CD4-positive, alpha-beta T cell treated with Interleukin-6 for 4 hours (primary cell): ENCODE results near the gene RNF13.
A peak's percentile ranks its signal among the peaks of the same experiment; 100 is the strongest.
"Not testable (repeated sequence)": the region's sequence is repeated elsewhere in the genome, so short reads cannot be mapped to it uniquely, and the experiment has no call there.

Experiments
- DNase-seq: peaks from one replicate; pipeline ENCODE4 v3.0.0-alpha.2; 2020; ENCODE audit warnings: mixed read lengths

Gene RNF13

DNA sequence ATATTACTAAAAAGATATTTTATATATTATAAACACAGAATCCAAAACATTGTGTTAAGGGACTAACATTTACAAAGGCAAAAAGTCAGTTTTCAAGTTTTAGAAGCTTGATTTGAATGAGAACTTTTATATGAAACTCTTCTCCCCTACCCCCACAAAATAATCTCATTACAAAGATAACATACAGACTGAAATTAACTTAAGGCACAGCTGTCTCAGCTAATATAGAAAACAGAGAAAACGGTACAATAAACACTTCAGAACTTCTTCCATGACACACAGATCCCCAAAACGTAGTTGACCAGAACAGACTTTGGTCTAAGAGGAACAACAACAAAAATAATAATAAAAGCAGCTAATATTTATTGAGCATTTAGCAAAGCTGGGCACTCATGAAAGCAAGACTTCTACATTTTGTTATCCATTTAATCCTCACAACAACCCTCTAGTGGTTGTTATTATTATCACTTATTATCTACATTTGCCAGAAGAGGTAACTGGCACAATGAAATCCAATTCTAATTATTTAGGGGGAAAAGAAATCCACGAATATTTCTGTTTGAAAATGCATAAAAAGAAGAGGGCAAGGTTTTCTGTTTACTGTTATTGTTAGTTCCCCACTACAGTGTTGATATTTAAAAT, 89.6 kb downstream of the RNF13 start:
- DNase-seq = no peak

DNA sequence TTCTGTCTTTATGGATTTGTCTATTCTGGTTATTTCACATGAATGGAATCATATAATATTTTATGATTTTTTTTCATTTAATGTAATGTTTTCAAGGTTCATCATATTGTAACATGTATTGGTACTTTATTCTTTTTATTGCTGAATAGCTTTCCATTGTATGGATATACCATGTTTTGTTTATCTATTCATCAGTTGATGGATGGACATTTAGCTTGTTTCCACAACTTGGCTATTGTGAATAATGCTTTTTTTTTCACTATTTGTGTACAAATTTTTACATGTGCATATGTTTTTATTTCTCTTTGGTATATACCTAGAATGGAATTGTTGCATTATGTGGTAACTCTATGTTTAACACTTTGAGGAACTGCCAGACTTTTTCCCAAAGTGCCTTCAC, 93.0 kb downstream of the RNF13 start:
- DNase-seq = no peak

DNA sequence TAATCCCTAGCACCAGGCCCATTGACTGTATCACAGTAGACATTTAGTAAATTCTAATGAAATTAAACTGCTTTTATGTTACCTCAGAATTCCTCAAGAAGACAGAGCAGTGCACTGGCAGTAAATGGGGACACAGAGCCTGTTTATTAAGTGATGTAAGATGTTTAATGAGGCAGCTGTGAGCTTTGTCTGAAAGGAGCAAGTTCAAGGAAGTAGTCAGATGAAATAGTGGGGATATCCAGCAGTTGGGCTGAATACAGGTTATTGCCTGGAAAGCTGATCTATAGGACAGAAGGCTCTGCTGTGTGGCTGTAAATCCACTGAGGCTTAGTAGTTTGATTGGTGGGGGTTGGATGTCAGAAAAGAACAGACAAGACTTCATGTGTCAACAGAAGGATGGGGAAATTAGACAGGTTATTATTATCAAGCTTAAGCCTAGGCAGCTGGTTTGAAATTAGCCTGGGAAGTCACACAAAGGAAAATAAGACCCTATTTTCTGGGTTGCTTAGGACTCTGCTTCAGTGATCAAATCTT, 95.5 kb downstream of the RNF13 start:
- DNase-seq = no peak

DNA sequence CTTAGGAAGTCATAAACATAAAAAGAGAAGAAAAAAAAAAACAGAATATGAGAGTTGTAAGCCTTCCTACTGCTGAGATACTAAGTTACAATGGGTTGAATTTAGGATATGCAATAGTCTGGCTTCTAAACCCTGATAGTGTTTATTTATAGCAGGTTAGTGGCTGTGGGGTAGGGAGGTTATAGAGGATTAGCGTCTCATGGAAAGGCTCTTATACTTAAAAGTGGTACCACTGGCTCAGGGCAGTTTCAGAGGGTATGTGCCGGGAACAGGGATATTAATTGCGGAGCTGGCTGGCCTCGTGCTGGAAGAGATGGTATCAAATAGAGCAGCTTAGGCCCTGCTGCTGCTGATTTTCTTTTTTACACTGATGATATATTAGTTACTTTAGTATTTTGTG, 96.9 kb downstream of the RNF13 start:
- DNase-seq = no peak

- DNase-seq = no peak
These were observed 104.2 kb downstream of the RNF13 start for GRCh38 chr3:149917124-149917667.

DNA sequence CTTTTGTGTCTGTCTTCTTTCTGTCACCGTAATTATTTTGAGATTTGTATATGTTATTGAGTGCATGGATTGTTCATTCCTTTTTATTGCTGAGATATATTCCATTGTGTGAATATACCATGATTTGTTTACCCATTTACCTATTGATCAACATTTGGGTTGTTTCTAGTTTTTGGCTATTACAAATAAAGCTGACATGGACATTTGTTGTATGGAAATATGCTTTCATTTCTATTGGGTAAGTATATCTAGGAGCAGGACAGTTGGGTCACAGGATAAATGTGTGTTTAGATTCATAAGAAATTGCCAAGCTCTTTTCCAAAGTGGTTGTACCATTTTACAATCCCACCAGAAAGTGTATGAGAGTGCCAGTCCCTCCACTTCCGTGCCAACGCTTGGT, 106.5 kb downstream of the RNF13 start:
- no peak for DNase-seq

- DNase-seq = no peak
These were observed 107.1 kb downstream of the RNF13 start for GRCh38 chr3:149920119-149920518.

GRCh38 chr3:149933008-149933407, 120.0 kb downstream of the RNF13 start:
- DNase-seq = no peak

- DNase-seq = no peak
These were observed 120.8 kb downstream of the RNF13 start for GRCh38 chr3:149933858-149934257.

- DNase-seq = no peak
These were observed 121.5 kb downstream of the RNF13 start for GRCh38 chr3:149934524-149934923.

GRCh38 chr3:149936812-149937230, 123.8 kb downstream of the RNF13 start:
- DNase-seq = peak; percentile 49

DNA sequence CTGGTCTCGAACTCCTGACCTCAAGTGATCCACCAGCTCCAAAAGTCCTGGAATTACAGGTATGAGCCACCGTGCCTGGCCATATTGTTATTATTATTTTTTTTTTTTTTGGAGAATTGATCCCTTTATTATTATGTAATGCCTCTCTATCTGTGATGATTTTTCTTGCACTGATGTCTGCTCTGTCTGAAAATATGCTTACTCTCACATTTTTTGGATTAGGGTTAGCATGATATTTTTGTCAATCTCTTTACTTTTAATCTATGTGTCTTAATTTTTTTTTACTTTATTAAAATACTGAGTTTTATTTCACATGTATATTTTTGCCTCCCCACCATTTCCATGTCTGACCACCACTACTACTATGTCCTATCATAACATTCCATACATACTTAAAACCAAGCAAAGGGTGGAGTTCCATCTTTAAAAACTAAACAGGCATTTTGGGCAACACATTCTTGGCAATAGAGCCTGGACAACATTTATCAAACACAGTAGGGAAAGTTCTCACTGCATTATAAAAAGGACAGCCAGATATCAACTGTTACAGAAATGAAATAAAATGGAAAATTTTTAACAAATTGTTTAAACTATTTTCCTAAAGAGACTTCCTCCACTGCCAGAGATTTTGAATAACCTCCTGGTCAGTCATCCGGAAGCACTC, 125.5 kb downstream of the RNF13 start:
- not testable (repeated sequence) for DNase-seq

DNA sequence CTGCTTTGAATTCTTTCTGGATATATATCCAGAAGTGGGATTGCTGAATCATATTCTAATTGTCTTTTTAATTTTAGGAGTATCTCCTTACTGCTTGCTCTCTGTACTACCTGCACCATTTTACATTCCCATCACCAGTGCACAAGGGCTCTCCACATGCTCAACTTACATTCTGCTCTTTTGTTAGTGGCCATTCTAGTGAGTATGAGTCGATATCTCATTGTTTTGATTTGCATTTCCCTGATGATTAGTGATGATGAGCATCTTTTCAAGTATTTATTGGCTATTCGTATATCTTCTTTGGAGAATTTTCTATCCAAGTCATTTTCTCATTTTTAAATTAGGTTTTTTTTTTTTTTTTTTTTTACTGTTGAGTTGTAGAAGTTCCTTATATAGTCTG, 128.2 kb downstream of the RNF13 start:
- DNase-seq = no peak

DNA sequence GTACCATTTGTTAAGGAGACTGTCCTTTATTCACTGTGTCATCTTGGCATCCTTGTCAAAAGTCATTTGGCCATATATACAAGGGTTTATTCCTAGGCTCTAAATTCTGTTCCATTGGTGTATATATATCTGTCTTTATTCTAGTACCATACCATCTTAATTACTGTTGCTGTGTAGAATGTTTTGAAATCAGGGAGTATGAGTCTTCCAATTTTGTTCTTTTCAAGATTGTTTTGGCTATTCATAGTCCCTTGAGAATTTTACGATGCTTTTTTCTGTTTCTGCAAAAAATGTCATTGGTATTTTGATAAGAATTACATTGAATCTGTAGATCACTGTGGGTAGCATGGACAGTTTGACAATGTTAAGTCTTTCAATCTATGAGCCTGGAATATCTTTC, 128.9 kb downstream of the RNF13 start:
- no peak for DNase-seq

- DNase-seq = no peak
These were observed 129.4 kb downstream of the RNF13 start for GRCh38 chr3:149942409-149942808.

GRCh38 chr3:149943966-149944365, 131.0 kb downstream of the RNF13 start:
- not testable (repeated sequence) for DNase-seq

- no peak for DNase-seq
These were observed 134.2 kb downstream of the RNF13 start for GRCh38 chr3:149947231-149947630.

GRCh38 chr3:149949181-149949580, 136.2 kb downstream of the RNF13 start:
- DNase-seq = no peak

- DNase-seq = no peak
These were observed 141.8 kb downstream of the RNF13 start for GRCh38 chr3:149954812-149955211.

- DNase-seq = no peak
These were observed 142.4 kb downstream of the RNF13 start for GRCh38 chr3:149955449-149955848.

- no peak for DNase-seq
These were observed 144.5 kb downstream of the RNF13 start for GRCh38 chr3:149957361-149958125.

DNA sequence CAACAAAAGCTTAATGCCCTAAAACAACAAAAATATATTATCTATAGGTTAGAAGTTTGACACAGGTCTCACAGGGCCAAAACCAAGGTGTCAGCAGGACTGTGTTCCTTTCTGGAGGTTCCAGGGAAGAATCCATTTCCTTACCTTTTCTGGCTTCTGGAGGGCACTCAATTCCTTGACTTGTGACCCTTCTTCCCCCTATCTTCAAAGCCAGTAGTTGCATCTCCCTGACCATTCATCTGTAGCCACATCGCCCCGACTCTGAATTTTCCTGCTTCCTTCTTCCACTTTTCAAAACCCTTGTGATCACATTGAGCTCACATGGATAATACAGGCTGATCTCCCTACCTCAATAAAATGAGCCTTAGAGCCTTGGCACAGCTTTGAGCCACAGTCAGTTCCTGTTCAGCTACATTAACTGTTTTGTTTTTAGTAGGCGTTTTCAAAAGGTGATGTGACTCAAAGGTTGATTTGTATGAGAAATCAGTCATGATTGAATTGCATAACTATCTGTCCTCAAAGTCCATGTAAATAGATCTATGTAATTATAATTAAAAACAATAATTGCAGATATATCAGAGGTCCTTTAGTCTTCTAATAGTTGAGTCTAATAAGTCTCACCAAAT, 145.3 kb downstream of the RNF13 start:
- no peak for DNase-seq

- DNase-seq = no peak
These were observed 146.4 kb downstream of the RNF13 start for GRCh38 chr3:149959443-149959842.
